K562 (cell line): ENCODE data around the gene CNBD2. TPM values are rescaled to one million over a fixed set of nuclear protein-coding genes. Genes with fewer than 3 reads are reported as not detected.

Source experiments
- ATAC-seq: fragments of 200-7000 bp; cut with Tn5 transposase; 3 replicates; pipeline ENCODE4 v1.9.1; 2020; ENCODE audit warnings: moderate library complexity
- BruUV-seq: library from RNA; stranded (reverse); fragments of 400-500 nt; replicated peaks from 2 replicates; lab custom pipeline; 2021; lab: Mats Ljungman, UMichigan
- CTCF ChIA-PET: fragments of 300-600 bp; formaldehyde crosslinking; extraction: SDS; loops from one replicate; lab custom pipeline; 2021; ENCODE audit warnings: low intra/inter-chr PET ratio; lab: Yijun Ruan, JAX
- POLR2A ChIA-PET: fragments of 300-600, 350-650 bp; sonication (Branson Sonifier 250); formaldehyde crosslinking; extraction: SDS; loops from one replicate; lab custom pipeline; 2021; ENCODE audit warnings: antibody characterized with exemption, inconsistent platforms; lab: Yijun Ruan, JAX
- DNase-seq, 4 experiments: peaks; one replicate each; pipeline versions ENCODE4 v3.0.0 to v3.0.0-alpha.2; 2011 to 2018; ENCODE audit warnings: low spot score in 3 of 4, mixed read lengths in 3 of 4; ENCODE audit errors: extremely low read depth in 1 of 4
- FAIRE-seq: peaks from 2 replicates; lab custom pipeline; 2011; peaks lifted over from hg19 to GRCh38; lab: Jason Lieb, UNC
- H2AFZ ChIP-seq: 2 replicates; pipeline ENCODE4 v1.6.0; 2011; ENCODE audit warnings: low read depth, low read length, control low read depth, inconsistent platforms
- H3K27ac ChIP-seq: fragments of 200-600 bp; 3 replicates; pipeline ENCODE4 v1.8.0; 2011; ENCODE audit warnings: low read depth, mild to moderate bottlenecking, control low read depth, inconsistent platforms, low read length, moderate library complexity, mixed read lengths; ENCODE audit errors: extremely low read depth
- H3K27me3 ChIP-seq, 2 experiments: fragments of 300-600 bp in 1 of 2; 2 replicates in 1 of 2; 3 replicates in 1 of 2; pipeline versions ENCODE4 v1.6.0 to v1.8.0; 2011; ENCODE audit warnings: inconsistent platforms in 2 of 2, low read length in 2 of 2, mild to moderate bottlenecking in 1 of 2, mixed read lengths in 1 of 2, moderate library complexity in 1 of 2; ENCODE audit not compliant: control insufficient read depth in 2 of 2, insufficient read depth in 2 of 2
- H3K36me3 ChIP-seq: fragments of 300-600 bp; 3 replicates; pipeline ENCODE4 v1.8.0; 2011; ENCODE audit warnings: mild to moderate bottlenecking, low read length, inconsistent platforms; ENCODE audit not compliant: control insufficient read depth, insufficient read depth
- H3K4me1 ChIP-seq, 2 experiments: fragments of 200-600 bp in 1 of 2; replicated peaks in 1 of 2; 2 replicates in 1 of 2; 3 replicates in 1 of 2; pipeline versions ENCODE4 v1.5.1 to v1.8.0; 2011; ENCODE audit warnings: inconsistent platforms in 2 of 2, low read length in 2 of 2, mild to moderate bottlenecking in 1 of 2, mixed read lengths in 1 of 2, moderate library complexity in 1 of 2; ENCODE audit not compliant: control insufficient read depth in 2 of 2, insufficient read depth in 2 of 2
- H3K4me2 ChIP-seq: 2 replicates; pipeline ENCODE4 v1.6.1; 2011; ENCODE audit warnings: low read length, control low read depth, inconsistent platforms, mixed read lengths; ENCODE audit not compliant: insufficient read depth
- H3K4me3 ChIP-seq: fragments of 200-600 bp; sonication (generic), shearing (Covaris generic); 2 replicates; pipeline ENCODE4 v1.5.1; 2016; ENCODE audit warnings: control low read depth, inconsistent platforms
- H3K79me2 ChIP-seq: fragments of 200-600 bp; 3 replicates; pipeline ENCODE4 v1.8.0; 2011; ENCODE audit warnings: low read length, inconsistent platforms; ENCODE audit not compliant: control insufficient read depth, insufficient read depth
- H3K9ac ChIP-seq, 2 experiments: 2 replicates each; pipeline versions ENCODE4 v1.6.0 to v1.6.1; 2011; ENCODE audit warnings: low read depth in 2 of 2, low read length in 2 of 2, control low read depth in 1 of 2, inconsistent platforms in 1 of 2, mild to moderate bottlenecking in 1 of 2, mixed read lengths in 1 of 2; ENCODE audit not compliant: insufficient read depth in 1 of 2
- H3K9me1 ChIP-seq: one replicate; pipeline ENCODE4 v1.6.0; 2011; ENCODE audit warnings: inconsistent platforms, mild to moderate bottlenecking, low read length, moderate library complexity; ENCODE audit not compliant: control insufficient read depth, insufficient read depth
- H3K9me3 ChIP-seq: replicated peaks from 2 replicates; pipeline ENCODE4 v1.5.1; 2011; ENCODE audit warnings: low read depth, low read length, inconsistent platforms; ENCODE audit not compliant: control insufficient read depth, insufficient read depth
- H4K20me1 ChIP-seq: replicated peaks from 2 replicates; pipeline ENCODE4 v1.6.1; 2011; ENCODE audit warnings: low read length, inconsistent platforms, mixed read lengths; ENCODE audit not compliant: control insufficient read depth, insufficient read depth
- CBFA2T3 ChIP-seq: fragments of 450-650 bp; IDR thresholded peaks from 2 replicates; pipeline ENCODE4 v1.6.1; 2017
- NEUROD1 ChIP-seq: fragments of 150-350 bp; IDR thresholded peaks from 2 replicates; pipeline ENCODE4 v1.6.1; 2014; ENCODE audit warnings: borderline replicate concordance, low read length, low read depth; ENCODE audit not compliant: partially characterized antibody
- ZNF174 ChIP-seq: fragments of 250-450 bp; sonication (Bioruptor Pico); IDR thresholded peaks from 2 replicates; pipeline ENCODE4 v1.4.0; 2020; ENCODE audit warnings: mild to moderate bottlenecking
- WGBS: fragments of 100-300 bp; shearing (Covaris generic); methylation state at CpG from one replicate; pipeline ENCODE4 v1.1.6; 2016; ENCODE audit warnings: low coverage, mixed read lengths; ENCODE audit not compliant: insufficient coverage; ENCODE audit errors: missing lambda C conversion rate; 5-methylcytosine and 5-hydroxymethylcytosine counted together
- in situ Hi-C: fragments of 300-500 bp; cut with MboI; formaldehyde crosslinking; loops from 4 replicates; pipeline ENCODE4 v1.15.0; 2018; ENCODE audit warnings: inconsistent platforms, mixed read lengths
- intact Hi-C: fragments of 100-400 bp; cut with micrococcal nuclease; formaldehyde crosslinking; loops from 2 replicates; pipeline ENCODE4 v1.14.2; 2022
- polyA plus RNA-seq, 8 experiments: library from polyadenylated mRNA; depleted of rRNA in 4 of 8; stranded (reverse) in 5 of 8; unstranded in 3 of 8; fragments of >200 nt; fragmentation: Nextera tagmentation in 2 of 8; fragmentation: Illumina TruSeq in 1 of 8; extraction: Ambion mirVana in 2 of 8; extraction: Trizol in 1 of 8; gene quantifications; 2 replicates each; pipeline versions ENCODE4 v1.2.1 to v1.2.3, GENCODE V29; 2011 to 2014; ENCODE audit warnings: inconsistent platforms in 1 of 8, missing spikeins in 1 of 8
- total RNA-seq, 7 experiments: library from RNA; depleted of rRNA in 6 of 7; stranded (reverse); fragments of >200 nt in 6 of 7; fragmentation: Illumina TruSeq in 2 of 7; extraction: Trizol in 2 of 7; gene quantifications; 2 replicates each; pipeline versions ENCODE4 v1.2.1 to v1.2.3, GENCODE V29; 2011 to 2021; ENCODE audit warnings: low replicate concordance in 1 of 7

The CNBD2 gene
- total and polyA plus RNA-seq, 9 of the 15 experiments (the other 6 are each of a cell fraction or from before 2014, with no cell fraction given), result 3.2 to 17.5 (median 5.3) TPM

- no peak overlapping the region for H3K4me2 ChIP-seq
- WGBS, result 0% methylated on average over 1 of the region's 1 CpG
Observed at GRCh38 chr20:36004045-36004444, 35.7 kb downstream of the CNBD2 start.

GRCh38 chr20:36008461-36009035, 40.2 kb downstream of the CNBD2 start:
- ChIA-PET CTCF (no interaction called here), POLR2A (interaction anchor here (2.0 kb wide), 1 partner anchor 44 kb away, joined by 4 read pairs; no protein-coding TSS in a partner anchor)
- Histone ChIP-seq H3K4me2 (no peak overlapping the region), H3K4me3 (no peak overlapping the region), H4K20me1 (no peaks in the 10 kb centered on the region), H3K9me3 (no peaks in the 10 kb centered on the region), H3K27me3 (no peaks in the 10 kb centered on the region), H3K9ac (peak overlapping the region in 1 of 2 experiments; percentile 24; a peak in 1 of 4 replicates), H2AFZ (no peak overlapping the region), H3K36me3 (no peaks in the 10 kb centered on the region), H3K27ac (no peak overlapping the region), H3K4me1 (peaks cover 0 to 6% of the 10 kb centered on the region in 2 experiments; a peak in 3 of 5 replicates), H3K9me1 (no peaks in the 10 kb centered on the region), H3K79me2 (no peaks in the 10 kb centered on the region)
- in situ Hi-C loops (no loop called here), intact Hi-C loops (no loop called here)
- DNase-seq, result peak in 1 of 4 experiments; percentile 24
- peak; percentile 32 for FAIRE-seq
- TF ChIP-seq CBFA2T3 (0 out of 2 replicates have a peak, but pooled peaks have one; percentile 7), NEUROD1 (no peak)
- BruUV-seq, result no TSS peak
- no peak for ATAC-seq
- WGBS, result 9% methylated on average over 4 of the region's 4 CpGs

More at GRCh38 chr20:36004045-36004444, 35.7 kb downstream of the CNBD2 start:
- H3K79me2 ChIP-seq, result no peaks in the 10 kb centered on the region
- H3K27ac ChIP-seq, result no peak overlapping the region
- peaks cover 0 to 6% of the 10 kb centered on the region in 2 experiments; a peak in 3 of 5 replicates for H3K4me1 ChIP-seq
- no peak overlapping the region for H3K4me3 ChIP-seq
- DNase-seq (no peak), ATAC-seq (no peak), FAIRE-seq (no peak)
- ChIA-PET CTCF (no interaction called here), POLR2A (interaction anchor here (1.0 kb wide), 1 partner anchor 38 kb away, joined by 3 read pairs; no protein-coding TSS in a partner anchor)
- H3K9me1 ChIP-seq, result no peaks in the 10 kb centered on the region
- intact Hi-C loops (no loop called here), in situ Hi-C loops (no loop called here)
- no peaks in the 10 kb centered on the region for H3K9me3 ChIP-seq
- TF ChIP-seq ZNF174 (CRISPR knock-in tag), result no peak
- H2AFZ ChIP-seq, result no peak overlapping the region
- H4K20me1 ChIP-seq, result no peaks in the 10 kb centered on the region
- no TSS peak for BruUV-seq
- H3K36me3 ChIP-seq, result no peaks in the 10 kb centered on the region
- no peaks in the 10 kb centered on the region for H3K27me3 ChIP-seq
- H3K9ac ChIP-seq, result no peak overlapping the region
